ENCODE results near the gene HRCT1.

Gene HRCT1

GRCh38 chr9:35945341-35946018, 39.5 kb downstream of the HRCT1 start:
- DNase-seq, result peak; percentile 77

DNA sequence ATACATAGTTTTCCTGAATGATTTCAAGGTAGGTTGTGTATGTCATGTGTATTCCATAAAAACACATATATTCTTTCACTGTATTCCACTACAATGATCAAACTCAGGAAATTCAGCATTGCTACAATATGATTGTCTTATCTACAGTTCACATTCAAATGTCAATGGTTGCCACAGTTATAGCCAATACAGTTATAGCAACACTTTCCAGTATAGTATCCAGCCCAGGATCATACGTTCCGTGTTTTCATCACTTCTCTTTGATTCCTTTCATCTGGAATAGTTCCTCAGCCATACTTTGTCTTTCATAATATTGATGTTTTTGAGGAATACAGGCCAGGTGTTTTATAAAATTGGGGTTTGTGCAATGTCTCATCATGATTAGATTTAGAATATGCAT, 42.4 kb downstream of the HRCT1 start:
- no peak for DNase-seq

DNA sequence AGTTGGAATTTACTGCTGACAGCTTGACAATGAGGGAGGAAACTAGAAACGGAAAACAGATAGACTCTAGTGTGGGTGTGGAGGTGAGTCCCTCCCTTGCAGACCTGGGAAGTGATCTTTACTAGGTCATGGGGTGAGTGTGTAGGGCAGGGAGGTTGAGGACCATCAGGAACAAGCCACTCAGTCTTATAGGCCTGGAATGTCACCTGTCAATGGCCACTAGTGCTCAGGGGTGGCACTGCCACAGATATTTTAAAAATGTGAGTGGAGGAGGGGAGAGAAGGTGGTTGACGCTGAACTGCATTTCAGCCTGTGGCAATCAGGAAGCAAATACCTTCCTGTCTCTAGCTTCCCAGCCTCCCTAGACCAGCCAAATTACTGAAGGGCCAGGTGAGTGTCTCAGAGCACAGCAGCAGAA, 42.9 kb downstream of the HRCT1 start:
- no peak for DNase-seq

DNA sequence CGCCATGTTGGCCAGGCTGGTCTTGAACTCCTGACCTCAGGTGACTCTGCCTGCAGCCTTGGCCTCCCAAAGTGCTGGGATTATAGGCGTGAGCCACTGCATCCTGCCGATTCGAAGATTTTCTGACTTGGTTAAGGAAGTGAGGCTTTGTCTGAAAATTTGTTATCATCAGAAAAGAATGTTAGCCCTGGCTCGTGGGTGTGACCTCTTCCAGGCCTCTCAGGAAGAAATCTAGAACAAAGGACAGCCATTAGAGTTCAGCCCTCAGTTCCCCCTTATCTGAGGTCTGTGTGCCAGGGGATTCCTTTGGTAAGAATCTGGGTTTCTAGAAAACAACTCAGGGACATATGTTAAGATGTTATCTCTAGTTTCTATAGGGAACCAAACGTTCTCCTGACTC, 45.7 kb downstream of the HRCT1 start:
- no peak for DNase-seq

DNA sequence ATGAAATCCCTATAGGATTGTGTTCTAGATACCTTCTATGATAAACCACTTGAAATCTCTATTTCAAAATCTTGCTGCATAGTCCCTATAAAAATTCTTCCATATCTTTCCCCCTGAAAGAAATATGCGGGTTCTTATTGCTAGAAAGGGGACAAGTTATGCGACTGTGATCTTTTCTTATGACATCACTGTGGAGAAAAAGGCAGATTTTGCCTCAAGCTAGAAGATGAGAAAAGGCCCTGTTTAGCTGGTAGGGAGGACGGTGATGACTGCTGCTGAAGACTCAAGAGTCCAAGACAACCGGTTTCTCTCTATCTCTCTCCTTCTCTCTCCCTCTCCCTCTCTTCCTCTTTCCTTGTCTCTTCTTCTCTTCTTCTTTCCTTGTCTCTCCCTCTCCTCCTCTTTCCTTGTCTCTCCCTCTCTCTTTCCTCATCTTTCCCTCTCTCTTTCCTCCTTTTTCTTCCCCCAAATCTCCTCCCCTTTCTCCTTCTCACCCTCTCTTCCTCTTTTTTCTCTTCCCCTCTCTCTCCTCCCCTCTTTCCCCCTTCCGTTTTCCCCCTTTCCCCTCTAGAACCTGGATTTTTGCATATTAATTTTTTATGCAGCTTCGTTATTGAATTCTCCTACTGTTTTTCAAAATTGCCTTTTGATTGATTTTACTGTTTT, 46.7 kb downstream of the HRCT1 start:
- DNase-seq, result no peak

GRCh38 chr9:35954942-35955546, 49.0 kb downstream of the HRCT1 start:
- peak; percentile 17 for DNase-seq

DNA sequence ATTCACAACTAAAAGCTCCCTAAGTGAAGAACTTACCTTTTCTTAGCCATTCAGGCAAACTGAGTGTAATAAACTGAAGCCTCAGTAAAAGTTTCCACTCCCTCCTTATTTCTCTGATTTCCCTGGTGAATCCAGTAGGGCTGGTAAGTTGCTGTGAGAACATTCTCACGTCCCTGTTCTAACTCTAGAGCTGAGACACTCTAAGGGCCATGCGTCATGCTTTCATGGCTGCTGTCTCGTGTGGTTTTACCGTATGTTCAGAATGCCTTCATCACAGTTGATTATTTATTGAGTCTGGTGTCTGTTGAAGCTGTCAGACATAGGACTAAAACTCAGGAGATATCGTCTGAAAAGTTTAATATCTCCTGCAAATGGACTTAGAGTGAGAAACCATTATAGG, 50.6 kb downstream of the HRCT1 start:
- DNase-seq, result no peak
